GM12873 (cell line): ENCODE data around the gene CMTM8.

ENCODE experiments used
- CTCF ChIP-seq: IDR thresholded peaks from 2 replicates; pipeline ENCODE4 v1.5.1; 2012; ENCODE audit warnings: low read depth, mild to moderate bottlenecking, moderate library complexity, low read length, control low read depth; ENCODE audit not compliant: insufficient read depth; ENCODE audit errors: missing control alignments

Gene CMTM8

GRCh38 chr3:32398531-32398930 is 160.1 kb downstream of the CMTM8 start:
- no peak for TF ChIP-seq CTCF

DNA sequence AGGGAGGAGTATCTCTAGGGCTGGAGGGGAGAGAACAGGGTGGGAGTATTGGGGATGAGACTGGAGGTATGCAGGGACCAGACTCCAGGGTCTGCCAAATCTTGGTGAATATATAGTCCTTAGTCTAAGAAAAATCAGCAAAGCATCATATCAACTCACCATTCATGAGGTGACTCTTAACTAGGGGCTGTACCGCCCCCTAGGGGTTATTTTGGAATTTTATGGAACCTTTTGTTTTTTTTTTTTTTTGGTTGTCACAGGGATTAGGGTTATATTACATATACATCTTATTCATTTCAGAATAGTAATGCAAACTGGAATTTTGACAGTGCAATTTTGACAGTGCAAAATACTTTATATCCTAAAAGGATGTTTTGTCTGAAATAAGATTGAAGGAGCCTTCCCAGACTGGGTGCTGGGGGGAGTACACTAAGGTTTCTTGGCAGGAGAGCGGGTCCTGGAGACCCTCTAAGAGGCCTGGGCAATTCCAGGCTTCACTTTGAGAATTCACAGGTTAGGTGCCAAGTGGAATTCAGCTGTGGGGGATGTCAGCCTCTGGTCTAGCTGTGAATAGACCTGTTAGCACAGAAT is 160.6 kb downstream of the CMTM8 start:
- TF ChIP-seq CTCF: peak; percentile 50

DNA sequence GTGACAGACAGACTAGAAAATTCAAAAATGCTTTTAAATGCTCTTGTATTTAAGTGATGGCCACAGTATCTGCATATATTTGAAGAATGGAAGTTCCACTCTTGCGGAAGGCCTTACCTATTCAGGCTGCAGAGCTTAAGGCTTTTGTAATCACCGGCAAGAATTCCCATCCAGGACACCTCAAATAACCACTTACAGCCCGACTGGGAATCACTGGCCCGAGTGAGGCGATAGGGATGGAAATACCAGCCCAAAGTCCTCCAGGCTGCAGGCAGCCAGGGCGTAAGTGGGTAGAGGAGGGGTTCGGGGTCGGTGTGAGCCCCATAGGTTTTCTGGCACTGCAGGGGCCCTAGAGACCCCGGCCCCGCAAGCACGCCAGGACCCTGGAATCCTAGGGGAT is 162.6 kb downstream of the CMTM8 start:
- no peak for TF ChIP-seq CTCF

GRCh38 chr3:32401556-32402081 is 163.1 kb downstream of the CMTM8 start:
- TF ChIP-seq CTCF: no peak

- TF ChIP-seq CTCF: no peak
Measured at GRCh38 chr3:32403663-32404062, 165.2 kb downstream of the CMTM8 start.

DNA sequence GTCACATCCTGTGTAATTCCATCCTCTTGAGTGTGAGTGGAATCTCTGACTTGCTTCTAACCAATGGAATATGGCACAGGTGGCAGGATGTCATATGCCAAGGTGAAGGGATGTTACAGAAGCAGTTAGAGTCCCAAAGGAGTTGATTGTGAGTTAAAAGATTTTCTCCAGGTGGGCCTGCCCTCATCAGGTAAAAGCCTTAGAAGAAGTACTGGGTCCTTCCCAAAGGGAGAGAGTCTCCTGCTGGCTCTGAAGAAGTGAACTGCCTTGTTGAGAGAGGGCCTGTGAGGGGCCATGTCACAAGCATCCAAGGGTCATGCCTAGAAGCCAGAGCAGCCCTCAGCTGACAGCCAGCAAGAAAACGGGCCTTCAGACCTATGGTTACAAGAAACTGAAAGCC is 166.2 kb downstream of the CMTM8 start:
- TF ChIP-seq CTCF: no peak

GRCh38 chr3:32405155-32405554 is 166.7 kb downstream of the CMTM8 start:
- TF ChIP-seq CTCF: no peak
